K562 (cell line): Measurements from ENCODE around the gene LLGL1. TPM values are rescaled to one million over a fixed set of nuclear protein-coding genes. Genes with fewer than 3 reads are reported as not detected.

Experiments
- ATF1 ChIP-seq, 2 experiments: fragments of 450-650 bp in 1 of 2; IDR thresholded peaks; 2 replicates each; pipeline ENCODE4 v1.6.1; 2016; ENCODE audit warnings: missing compliant biosample characterization in 1 of 2, missing genetic modification characterization in 1 of 2
- CCNT2 ChIP-seq: IDR thresholded peaks from 2 replicates; pipeline ENCODE4 v1.6.1; 2011; ENCODE audit warnings: borderline replicate concordance, low read depth, mild to moderate bottlenecking, moderate library complexity, mixed read lengths, low read length; ENCODE audit not compliant: insufficient read length; ENCODE audit errors: extremely low read depth
- CEBPG ChIP-seq, 3 experiments: fragments of 200-800 bp in 1 of 3; sonication (Bioruptor generic) in 1 of 3; sonication (generic) in 1 of 3; formaldehyde crosslinking in 1 of 3; IDR thresholded peaks in 2 of 3; conservative IDR thresholded peaks in 1 of 3; 2 replicates each; pipeline versions ENCODE4 v1.6.1 to v1.8.0; 2016 to 2022; ENCODE audit warnings: missing compliant biosample characterization in 2 of 3, missing genetic modification characterization in 2 of 3, mild to moderate bottlenecking in 1 of 3, missing genetic modification reagents in 1 of 3
- CHD2 ChIP-seq: IDR thresholded peaks from 2 replicates; pipeline ENCODE4 v1.6.1; 2011; ENCODE audit warnings: low read depth, low read length
- CTBP1 ChIP-seq: fragments of 450-650 bp; IDR thresholded peaks from 2 replicates; pipeline ENCODE4 v1.6.1; 2016; ENCODE audit warnings: borderline replicate concordance
- HCFC1 ChIP-seq: IDR thresholded peaks from 2 replicates; pipeline ENCODE4 v1.6.1; 2012; ENCODE audit warnings: low read depth, low read length, improper control_type of control experiment
- HNRNPLL ChIP-seq: fragments of 200-400 bp; formaldehyde crosslinking; IDR thresholded peaks from 2 replicates; pipeline ENCODE4 v1.6.1; 2017; ENCODE audit warnings: low read length, low read depth, mild to moderate bottlenecking; ENCODE audit not compliant: poor library complexity, severe bottlenecking
- KDM5B ChIP-seq: fragments of 200-600 bp; sonication (generic); IDR thresholded peaks from 2 replicates; pipeline ENCODE4 v1.6.1; 2012; ENCODE audit warnings: low read depth, mild to moderate bottlenecking, moderate library complexity, low read length, control low read depth, inconsistent platforms; ENCODE audit not compliant: insufficient replicate concordance
- MAZ ChIP-seq, 2 experiments: fragments of 450-650 bp in 1 of 2; sonication (generic) in 1 of 2; formaldehyde crosslinking; IDR thresholded peaks in 1 of 2; conservative IDR thresholded peaks in 1 of 2; 2 replicates each; pipeline versions ENCODE4 v1.4.0 to v1.5.0; 2020; ENCODE audit warnings: mild to moderate bottlenecking in 1 of 2, missing genetic modification reagents in 1 of 2
- NFYB ChIP-seq: IDR thresholded peaks from 2 replicates; pipeline ENCODE4 v1.6.1; 2011; ENCODE audit warnings: mild to moderate bottlenecking, moderate library complexity; ENCODE audit not compliant: insufficient read length; ENCODE audit errors: extremely low read depth
- RB1 ChIP-seq: fragments of 450-650 bp; IDR thresholded peaks from 2 replicates; pipeline ENCODE4 v1.6.1; 2017; ENCODE audit warnings: low read depth, mild to moderate bottlenecking
- RBM25 ChIP-seq: fragments of 200-400 bp; formaldehyde crosslinking; IDR thresholded peaks from 2 replicates; pipeline ENCODE4 v1.6.1; 2018; ENCODE audit warnings: low read length, low read depth, moderate library complexity; ENCODE audit not compliant: severe bottlenecking
- SOX6 ChIP-seq: fragments of 450-650 bp; IDR thresholded peaks from 2 replicates; pipeline ENCODE4 v1.6.1; 2014; ENCODE audit warnings: mild to moderate bottlenecking
- SRSF1 ChIP-seq: fragments of 200-400 bp; formaldehyde crosslinking; IDR thresholded peaks from 2 replicates; pipeline ENCODE4 v1.6.1; 2017; ENCODE audit warnings: mild to moderate bottlenecking, low read depth, low read length, moderate library complexity
- ZNF232 ChIP-seq: sonication (generic); formaldehyde crosslinking; IDR thresholded peaks from 2 replicates; pipeline ENCODE4 v1.8.0; 2022; ENCODE audit warnings: mild to moderate bottlenecking, missing genetic modification reagents
- ZNF41 ChIP-seq: fragments of 250-450 bp; sonication (Bioruptor Pico); conservative IDR thresholded peaks from 2 replicates; pipeline ENCODE4 v1.4.0; 2020; ENCODE audit warnings: mild to moderate bottlenecking
- ZNF431 ChIP-seq: sonication (generic); formaldehyde crosslinking; IDR thresholded peaks from 2 replicates; pipeline ENCODE4 v1.8.0; 2022; ENCODE audit warnings: mild to moderate bottlenecking, missing genetic modification reagents
- ZNF644 ChIP-seq: fragments of 200-800 bp; sonication (Bioruptor generic); IDR thresholded peaks from 2 replicates; pipeline ENCODE4 v1.6.1; 2016; ENCODE audit warnings: low read depth, missing genetic modification characterization, missing compliant biosample characterization
- ZNF764 ChIP-seq: fragments of 250-450 bp; sonication (Bioruptor Pico); IDR thresholded peaks from 2 replicates; pipeline ENCODE4 v1.4.0; 2020; ENCODE audit warnings: low read depth, mild to moderate bottlenecking, moderate library complexity
- polyA plus RNA-seq, 8 experiments: library from polyadenylated mRNA; depleted of rRNA in 4 of 8; stranded (reverse) in 5 of 8; unstranded in 3 of 8; fragments of >200 nt; fragmentation: Nextera tagmentation in 2 of 8; fragmentation: Illumina TruSeq in 1 of 8; extraction: Ambion mirVana in 2 of 8; extraction: Trizol in 1 of 8; gene quantifications; 2 replicates each; pipeline versions ENCODE4 v1.2.1 to v1.2.3, GENCODE V29; 2011 to 2014; ENCODE audit warnings: inconsistent platforms in 1 of 8, missing spikeins in 1 of 8
- total RNA-seq, 7 experiments: library from RNA; depleted of rRNA in 6 of 7; stranded (reverse); fragments of >200 nt in 6 of 7; fragmentation: Illumina TruSeq in 2 of 7; extraction: Trizol in 2 of 7; gene quantifications; 2 replicates each; pipeline versions ENCODE4 v1.2.1 to v1.2.3, GENCODE V29; 2011 to 2021; ENCODE audit warnings: low replicate concordance in 1 of 7
- TF ChIP-seq, protein P1 (sequence below), 2 experiments: fragments of 200-800 bp in 1 of 2; sonication (Bioruptor generic) in 1 of 2; sonication (generic) in 1 of 2; formaldehyde crosslinking in 1 of 2; IDR thresholded peaks in 1 of 2; conservative IDR thresholded peaks in 1 of 2; 2 replicates each; pipeline versions ENCODE4 v1.5.0 to v1.6.1; 2016 to 2020; ENCODE audit warnings: missing compliant biosample characterization in 1 of 2, missing genetic modification characterization in 1 of 2, missing genetic modification reagents in 1 of 2
- TF ChIP-seq, protein P2 (sequence below): fragments of 450-650 bp; IDR thresholded peaks from 2 replicates; pipeline ENCODE4 v1.6.1; 2014; ENCODE audit warnings: low read depth, mild to moderate bottlenecking, moderate library complexity, borderline replicate concordance
- TF ChIP-seq, protein P3 (sequence below): fragments of 200-800 bp; sonication (Bioruptor generic); IDR thresholded peaks from 2 replicates; pipeline ENCODE4 v1.6.1; 2017; ENCODE audit warnings: missing genetic modification characterization, missing compliant biosample characterization

The LLGL1 gene
- total and polyA plus RNA-seq, 9 of the 15 experiments (the other 6 are each of a cell fraction or from before 2014, with no cell fraction given), result 0.11 to 12.9 (median 5.3) TPM; not detected in 1

DNA sequence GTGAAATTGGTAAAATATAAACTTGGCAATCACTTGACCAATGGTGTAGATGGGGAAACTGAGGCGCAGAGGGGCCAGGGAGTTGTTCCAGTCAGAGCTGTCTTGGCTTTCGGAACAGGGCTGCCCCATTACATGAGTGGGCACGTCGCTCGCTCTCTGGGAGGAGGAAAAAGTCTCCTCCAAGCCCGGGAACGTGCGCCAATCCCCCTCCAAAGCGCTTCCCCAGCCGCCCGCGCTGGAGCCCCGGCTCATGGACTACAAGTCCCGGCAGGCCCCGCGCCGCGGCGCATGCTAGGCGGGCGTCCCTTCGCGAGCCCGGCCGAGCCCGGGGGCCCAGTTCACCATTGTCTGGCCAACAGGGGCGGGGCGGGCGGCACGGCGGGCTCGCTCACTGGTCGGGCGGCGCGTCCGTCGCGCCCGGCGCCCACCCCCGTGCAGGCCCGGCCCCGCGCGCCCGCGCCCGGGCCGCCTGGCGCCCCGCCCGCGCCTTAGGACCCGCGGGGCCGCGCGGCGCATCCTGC lies at the start of gene LLGL1 (continued):
- TF ChIP-seq CTBP1 (peak; percentile 33; the same call in 1 of the 2 replicates), ATF1 (CRISPR knock-in tag; IDR thresholded peaks at IDR 0.05) (no peak), ATF1 (tag; IDR thresholded peaks at IDR 0.05) (0 out of 2 replicates have a peak, but pooled peaks have one; percentile 13), KDM5B (peak; percentile 7), CHD2 (0 out of 2 replicates have a peak, but pooled peaks have one; percentile 26), NFYB (peak; percentile 47), ZNF644 (peak; percentile 32; the same call in 1 of the 2 replicates), ZNF764 (no peak), CCNT2 (peak; percentile 39), HNRNPLL (peak; percentile 27), MAZ (CRISPR knock-in tag; conservative IDR thresholded peaks at IDR 0.05 in 1 of 2, IDR thresholded peaks at IDR 0.05 in 1 of 2) (peak in 1 of 2 experiments; percentile 29; a peak in 1 of 4 replicates), RB1 (peak; percentile 63; the same call in 1 of the 2 replicates), CEBPG (CRISPR knock-in tag; IDR thresholded peaks at IDR 0.05) (no peak), CEBPG (tag; conservative IDR thresholded peaks at IDR 0.05 in 1 of 2, IDR thresholded peaks at IDR 0.05 in 1 of 2) (no peak), ZNF232 (CRISPR knock-in tag) (no peak), ZNF431 (CRISPR knock-in tag) (no peak), SRSF1 (no peak), RBM25 (peak; percentile 96), SOX6 (peak; percentile 30; the same call in 1 of the 2 replicates), ZNF41 (no peak), HCFC1 (peak; percentile 91)
- TF ChIP-seq, protein P1, sequence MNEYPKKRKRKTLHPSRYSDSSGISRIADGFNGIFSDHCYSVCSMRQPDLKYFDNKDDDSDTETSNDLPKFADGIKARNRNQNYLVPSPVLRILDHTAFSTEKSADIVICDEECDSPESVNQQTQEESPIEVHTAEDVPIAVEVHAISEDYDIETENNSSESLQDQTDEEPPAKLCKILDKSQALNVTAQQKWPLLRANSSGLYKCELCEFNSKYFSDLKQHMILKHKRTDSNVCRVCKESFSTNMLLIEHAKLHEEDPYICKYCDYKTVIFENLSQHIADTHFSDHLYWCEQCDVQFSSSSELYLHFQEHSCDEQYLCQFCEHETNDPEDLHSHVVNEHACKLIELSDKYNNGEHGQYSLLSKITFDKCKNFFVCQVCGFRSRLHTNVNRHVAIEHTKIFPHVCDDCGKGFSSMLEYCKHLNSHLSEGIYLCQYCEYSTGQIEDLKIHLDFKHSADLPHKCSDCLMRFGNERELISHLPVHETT (CRISPR knock-in tag; conservative IDR thresholded peaks at IDR 0.05 in 1 of 2, IDR thresholded peaks at IDR 0.05 in 1 of 2), result peak in 1 of 2 experiments; percentile 62; a peak in 1 of 4 replicates
- TF ChIP-seq, protein P2, sequence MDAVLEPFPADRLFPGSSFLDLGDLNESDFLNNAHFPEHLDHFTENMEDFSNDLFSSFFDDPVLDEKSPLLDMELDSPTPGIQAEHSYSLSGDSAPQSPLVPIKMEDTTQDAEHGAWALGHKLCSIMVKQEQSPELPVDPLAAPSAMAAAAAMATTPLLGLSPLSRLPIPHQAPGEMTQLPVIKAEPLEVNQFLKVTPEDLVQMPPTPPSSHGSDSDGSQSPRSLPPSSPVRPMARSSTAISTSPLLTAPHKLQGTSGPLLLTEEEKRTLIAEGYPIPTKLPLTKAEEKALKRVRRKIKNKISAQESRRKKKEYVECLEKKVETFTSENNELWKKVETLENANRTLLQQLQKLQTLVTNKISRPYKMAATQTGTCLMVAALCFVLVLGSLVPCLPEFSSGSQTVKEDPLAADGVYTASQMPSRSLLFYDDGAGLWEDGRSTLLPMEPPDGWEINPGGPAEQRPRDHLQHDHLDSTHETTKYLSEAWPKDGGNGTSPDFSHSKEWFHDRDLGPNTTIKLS, result peak; percentile 63; the same call in 1 of the 2 replicates
- TF ChIP-seq, protein P3, sequence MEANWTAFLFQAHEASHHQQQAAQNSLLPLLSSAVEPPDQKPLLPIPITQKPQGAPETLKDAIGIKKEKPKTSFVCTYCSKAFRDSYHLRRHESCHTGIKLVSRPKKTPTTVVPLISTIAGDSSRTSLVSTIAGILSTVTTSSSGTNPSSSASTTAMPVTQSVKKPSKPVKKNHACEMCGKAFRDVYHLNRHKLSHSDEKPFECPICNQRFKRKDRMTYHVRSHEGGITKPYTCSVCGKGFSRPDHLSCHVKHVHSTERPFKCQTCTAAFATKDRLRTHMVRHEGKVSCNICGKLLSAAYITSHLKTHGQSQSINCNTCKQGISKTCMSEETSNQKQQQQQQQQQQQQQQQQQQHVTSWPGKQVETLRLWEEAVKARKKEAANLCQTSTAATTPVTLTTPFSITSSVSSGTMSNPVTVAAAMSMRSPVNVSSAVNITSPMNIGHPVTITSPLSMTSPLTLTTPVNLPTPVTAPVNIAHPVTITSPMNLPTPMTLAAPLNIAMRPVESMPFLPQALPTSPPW (CRISPR knock-in tag), result peak; percentile 90
